DND-41 (cell line): ENCODE data around the gene ELL.

ENCODE experiments used
- ATAC-seq: fragments of 200-7000 bp; cut with Tn5 transposase; 3 replicates; pipeline ENCODE4 v1.9.1; 2021; ENCODE audit warnings: low read depth; ENCODE audit not compliant: insufficient read depth
- DNase-seq: peaks from one replicate; pipeline ENCODE4 v3.0.0-alpha.2; 2020
- H2AFZ ChIP-seq: 2 replicates; pipeline ENCODE4 v1.6.0; 2012; ENCODE audit warnings: low read depth, low read length
- H3K27ac ChIP-seq: 2 replicates; pipeline ENCODE4 v1.5.1; 2012; ENCODE audit warnings: low read length, inconsistent platforms
- H3K27me3 ChIP-seq: fragments of 200-600 bp; sonication (generic); 2 replicates; pipeline ENCODE4 v1.6.0; 2012; ENCODE audit warnings: low read length, mild to moderate bottlenecking, inconsistent platforms; ENCODE audit not compliant: insufficient read depth, poor library complexity
- H3K36me3 ChIP-seq: 2 replicates; pipeline ENCODE4 v1.5.1; 2012; ENCODE audit warnings: low read length, inconsistent platforms; ENCODE audit not compliant: insufficient read depth
- H3K4me1 ChIP-seq: 2 replicates; pipeline ENCODE4 v1.5.1; 2012; ENCODE audit warnings: mild to moderate bottlenecking, low read length; ENCODE audit not compliant: insufficient read depth
- H3K4me2 ChIP-seq: 2 replicates; pipeline ENCODE4 v1.6.0; 2012; ENCODE audit warnings: mild to moderate bottlenecking, moderate library complexity, low read length, inconsistent platforms; ENCODE audit not compliant: insufficient read depth
- H3K4me3 ChIP-seq, 2 experiments: fragments of 200-600 bp in 1 of 2; shearing (Covaris generic) in 1 of 2; 2 replicates each; pipeline ENCODE4 v1.5.1; 2012 to 2016; ENCODE audit warnings: inconsistent platforms in 2 of 2, low read length in 2 of 2, mild to moderate bottlenecking in 2 of 2, low read depth in 1 of 2, moderate library complexity in 1 of 2
- H3K79me2 ChIP-seq: 2 replicates; pipeline ENCODE4 v1.6.0; 2012; ENCODE audit warnings: low read length, inconsistent platforms; ENCODE audit not compliant: insufficient read depth
- H3K9ac ChIP-seq: 2 replicates; pipeline ENCODE4 v1.6.0; 2012; ENCODE audit warnings: low read depth, mild to moderate bottlenecking, inconsistent platforms, low read length, moderate library complexity
- H3K9me3 ChIP-seq: 2 replicates; pipeline ENCODE4 v1.5.1; 2012; ENCODE audit warnings: low read length, moderate library complexity, mild to moderate bottlenecking, inconsistent platforms; ENCODE audit not compliant: insufficient read depth, severe bottlenecking
- H4K20me1 ChIP-seq: 2 replicates; pipeline ENCODE4 v1.6.0; 2012; ENCODE audit warnings: low read length; ENCODE audit not compliant: insufficient read depth
- CTCF ChIP-seq: IDR thresholded peaks from 2 replicates; pipeline ENCODE4 v1.5.1; 2012; ENCODE audit warnings: borderline replicate concordance, low read length, moderate library complexity, mild to moderate bottlenecking; ENCODE audit not compliant: poor library complexity, severe bottlenecking; ENCODE audit errors: extremely low read depth
- EZH2 ChIP-seq: IDR thresholded peaks from 3 replicates; pipeline ENCODE4 v1.6.1; 2012; ENCODE audit warnings: borderline replicate concordance, low read depth, mild to moderate bottlenecking, moderate library complexity, low read length, inconsistent platforms; ENCODE audit not compliant: severe bottlenecking

ELL gene

GRCh38 chr19:18469069-18469846 is 52.6 kb downstream of the ELL start:
- H3K9ac ChIP-seq, result no peak overlapping the region
- no peak for TF ChIP-seq EZH2
- peak; percentile 81 for TF ChIP-seq CTCF
- no peak overlapping the region for H3K4me3 ChIP-seq
- DNase-seq, result peak; percentile 56
- ATAC-seq, result peak; percentile 75
- no peak overlapping the region for H3K27ac ChIP-seq
- peaks cover 64% of the 10 kb centered on the region for H4K20me1 ChIP-seq
- no peaks in the 10 kb centered on the region for H3K9me3 ChIP-seq
- no peaks in the 10 kb centered on the region for H3K27me3 ChIP-seq
- peaks cover 34% of the 10 kb centered on the region for H3K36me3 ChIP-seq
- no peak overlapping the region for H3K4me2 ChIP-seq
- H2AFZ ChIP-seq, result no peak overlapping the region
- H3K79me2 ChIP-seq, result peaks cover 23% of the 10 kb centered on the region
- no peaks in the 10 kb centered on the region for H3K4me1 ChIP-seq

- no peak for ATAC-seq
- Histone ChIP-seq H2AFZ (no peak overlapping the region), H3K27ac (no peak overlapping the region), H3K4me3 (no peak overlapping the region), H3K79me2 (peaks cover 15% of the 10 kb centered on the region), H4K20me1 (peaks cover 57% of the 10 kb centered on the region), H3K4me1 (no peaks in the 10 kb centered on the region), H3K4me2 (no peak overlapping the region), H3K36me3 (peaks cover 38% of the 10 kb centered on the region), H3K9ac (no peak overlapping the region), H3K27me3 (no peaks in the 10 kb centered on the region), H3K9me3 (no peaks in the 10 kb centered on the region)
- DNase-seq, result no peak
- TF ChIP-seq EZH2, result no peak
Observed at GRCh38 chr19:18468517-18468916, 53.4 kb downstream of the ELL start.

- H3K4me2 ChIP-seq, result no peak overlapping the region
- peaks cover 12% of the 10 kb centered on the region for H3K79me2 ChIP-seq
- H4K20me1 ChIP-seq, result peaks cover 52% of the 10 kb centered on the region
- no peak overlapping the region for H2AFZ ChIP-seq
- no peaks in the 10 kb centered on the region for H3K27me3 ChIP-seq
- no peaks in the 10 kb centered on the region for H3K9me3 ChIP-seq
- H3K36me3 ChIP-seq, result peaks cover 37% of the 10 kb centered on the region
- no peak overlapping the region for H3K9ac ChIP-seq
- no peak overlapping the region for H3K4me3 ChIP-seq
- H3K27ac ChIP-seq, result no peak overlapping the region
- DNase-seq, result no peak
- H3K4me1 ChIP-seq, result no peaks in the 10 kb centered on the region
- TF ChIP-seq CTCF, result no peak
- no peak for TF ChIP-seq EZH2
- ATAC-seq, result no peak
Observed at GRCh38 chr19:18467978-18468377, 53.9 kb downstream of the ELL start.

GRCh38 chr19:18466354-18466753 is 55.5 kb downstream of the ELL start:
- no peak for TF ChIP-seq CTCF
- no peak for TF ChIP-seq EZH2
- H3K27ac ChIP-seq, result no peak overlapping the region
- H3K4me3 ChIP-seq, result no peak overlapping the region
- no peak overlapping the region for H3K9ac ChIP-seq
- H3K36me3 ChIP-seq, result peaks cover 41% of the 10 kb centered on the region
- H3K79me2 ChIP-seq, result peaks cover 12% of the 10 kb centered on the region
- H4K20me1 ChIP-seq, result peaks cover 53% of the 10 kb centered on the region
- no peaks in the 10 kb centered on the region for H3K4me1 ChIP-seq
- no peaks in the 10 kb centered on the region for H3K27me3 ChIP-seq
- no peak for DNase-seq
- no peak for ATAC-seq
- no peak overlapping the region for H3K4me2 ChIP-seq
- no peak overlapping the region for H2AFZ ChIP-seq
- H3K9me3 ChIP-seq, result no peaks in the 10 kb centered on the region
